HCT116 (cell line): ENCODE measurements around the gene AMZ1. TPM values are rescaled to one million over a fixed set of nuclear protein-coding genes. Genes with fewer than 3 reads are reported as not detected.

Source experiments
- ATAC-seq: fragments of 200-7000 bp; cut with Tn5 transposase; 2 replicates; pipeline ENCODE4 v1.9.1; 2020; ENCODE audit warnings: mild to moderate bottlenecking, moderate library complexity
- BruUV-seq: library from RNA; stranded (reverse); fragments of 400-500 nt; replicated peaks from 2 replicates; lab custom pipeline; 2021; lab: Mats Ljungman, UMichigan
- CTCF ChIA-PET: fragments of 300-600 bp; sonication (Branson Sonifier 250); formaldehyde crosslinking; loops from one replicate; lab custom pipeline; 2021; ENCODE audit warnings: antibody characterized with exemption; lab: Charles Lee
- POLR2A ChIA-PET: fragments of 300-600, 350-600 bp; sonication (Branson Sonifier 250); formaldehyde crosslinking; loops from one replicate; lab custom pipeline; 2021; ENCODE audit warnings: antibody characterized with exemption; lab: Charles Lee
- RAD21 ChIA-PET, 2 experiments: fragments of 300-600 bp; sonication (Branson Sonifier 250); formaldehyde crosslinking; loops; one replicate each; lab custom pipeline; 2023; ENCODE audit warnings: low total read pairs in 2 of 2; ENCODE audit not compliant: uncharacterized antibody in 2 of 2, unreplicated experiment in 2 of 2, low non-redundant PET in 1 of 2; lab: Charles Lee
- DNase-seq: peaks from one replicate; pipeline ENCODE4 v3.0.0-alpha.2; 2010; ENCODE audit warnings: low read depth, low spot score
- H2AFZ ChIP-seq: fragments of 200-600 bp; shearing (Covaris generic), sonication (generic); 2 replicates; pipeline ENCODE4 v1.6.1; 2017; ENCODE audit warnings: low read depth, mixed run types, mixed read lengths, antibody characterized with exemption, low read length; ENCODE audit not compliant: poor library complexity, severe bottlenecking
- H3K27ac ChIP-seq: 2 replicates; pipeline ENCODE4 v1.5.1; 2012; ENCODE audit warnings: low read depth, low read length
- H3K27me3 ChIP-seq: fragments of 200-600 bp; sonication (generic); 2 replicates; pipeline ENCODE4 v1.6.1; 2016; ENCODE audit warnings: mixed run types, low read length, mixed read lengths; ENCODE audit not compliant: insufficient read depth
- H3K36me3 ChIP-seq, 2 experiments: fragments of 200-500 bp in 1 of 2; fragments of 200-600 bp in 1 of 2; sonication (Bioruptor generic) in 1 of 2; sonication (generic) in 1 of 2; 2 replicates each; pipeline versions ENCODE4 v1.5.1 to v1.6.1; 2014 to 2016; ENCODE audit warnings: low read length in 2 of 2, inconsistent platforms in 1 of 2, mixed read lengths in 1 of 2, mixed run types in 1 of 2; ENCODE audit not compliant: insufficient read depth in 2 of 2, control insufficient read depth in 1 of 2
- H3K4me1 ChIP-seq, 2 experiments: fragments of 200-600 bp in 1 of 2; sonication (generic) in 1 of 2; 2 replicates each; pipeline versions ENCODE4 v1.5.1 to v1.6.1; 2012 to 2017; ENCODE audit warnings: low read length in 2 of 2, inconsistent platforms in 1 of 2, mild to moderate bottlenecking in 1 of 2, mixed read lengths in 1 of 2, mixed run types in 1 of 2, moderate library complexity in 1 of 2; ENCODE audit not compliant: insufficient read depth in 2 of 2, control insufficient read depth in 1 of 2
- H3K4me2 ChIP-seq: fragments of 200-600 bp; sonication (generic); 2 replicates; pipeline ENCODE4 v1.6.1; 2017; ENCODE audit warnings: mixed run types, low read length, mixed read lengths
- H3K4me3 ChIP-seq, 2 experiments: fragments of 200-600 bp in 1 of 2; sonication (generic) in 1 of 2; replicated peaks in 1 of 2; 2 replicates each; pipeline ENCODE4 v1.5.1; 2011 to 2016; ENCODE audit warnings: low read length in 2 of 2, control low read depth in 1 of 2, low read depth in 1 of 2, mild to moderate bottlenecking in 1 of 2, mixed read lengths in 1 of 2, mixed run types in 1 of 2
- H3K79me2 ChIP-seq: fragments of 200-600 bp; sonication (generic); 2 replicates; pipeline ENCODE4 v1.6.1; 2017; ENCODE audit warnings: mild to moderate bottlenecking, mixed run types, low read length, moderate library complexity, mixed read lengths; ENCODE audit not compliant: insufficient read depth
- H3K9ac ChIP-seq: fragments of 200-600 bp; sonication (generic); 2 replicates; pipeline ENCODE4 v1.6.1; 2016; ENCODE audit warnings: low read length, mixed read lengths
- H3K9me2 ChIP-seq: fragments of 200-600 bp; sonication (generic), shearing (Covaris generic); 2 replicates; pipeline ENCODE4 v1.6.1; 2017; ENCODE audit warnings: mixed run types, mild to moderate bottlenecking, moderate library complexity; ENCODE audit not compliant: insufficient read depth
- H3K9me3 ChIP-seq, 2 experiments: fragments of 200-500 bp in 1 of 2; fragments of 200-600 bp in 1 of 2; sonication (Bioruptor generic) in 1 of 2; sonication (generic) in 1 of 2; 2 replicates each; pipeline ENCODE4 v1.6.1; 2014 to 2017; ENCODE audit warnings: low read length in 2 of 2, mixed read lengths in 2 of 2, inconsistent platforms in 1 of 2, low read depth in 1 of 2, mild to moderate bottlenecking in 1 of 2, mixed run types in 1 of 2, moderate library complexity in 1 of 2; ENCODE audit not compliant: control insufficient read depth in 1 of 2, insufficient read depth in 1 of 2
- H4K20me1 ChIP-seq: fragments of 200-600 bp; sonication (generic), shearing (Covaris generic); 2 replicates; pipeline ENCODE4 v1.6.1; 2017; ENCODE audit warnings: mixed run types, mild to moderate bottlenecking, moderate library complexity; ENCODE audit not compliant: insufficient read depth
- CBX3 ChIP-seq: IDR thresholded peaks from 2 replicates; pipeline ENCODE4 v1.6.1; 2012; ENCODE audit warnings: low read depth
- CEBPB ChIP-seq: IDR thresholded peaks from 2 replicates; pipeline ENCODE4 v1.6.1; 2012; ENCODE audit warnings: low read depth
- EGR1 ChIP-seq: IDR thresholded peaks from 2 replicates; pipeline ENCODE4 v1.6.1; 2012; ENCODE audit warnings: low read depth
- ELF1 ChIP-seq: IDR thresholded peaks from 2 replicates; pipeline ENCODE4 v1.6.1; 2012; ENCODE audit warnings: low read depth, borderline replicate concordance
- EZH2 ChIP-seq: fragments of 200-600 bp; sonication (generic); IDR thresholded peaks from 2 replicates; pipeline ENCODE4 v1.6.1; 2017; ENCODE audit warnings: antibody characterized with exemption, mixed run types
- EZH2phosphoT487 ChIP-seq: fragments of 200-600 bp; IDR thresholded peaks from 2 replicates; pipeline ENCODE4 v1.6.1; 2018; ENCODE audit warnings: antibody characterized with exemption, borderline replicate concordance
- FOSL1 ChIP-seq: IDR thresholded peaks from 2 replicates; pipeline ENCODE4 v1.6.1; 2012; ENCODE audit warnings: low read depth
- JUND ChIP-seq: IDR thresholded peaks from 2 replicates; pipeline ENCODE4 v1.6.1; 2012
- POLR2A ChIP-seq: IDR thresholded peaks from 2 replicates; pipeline ENCODE4 v1.7.0; 2011; ENCODE audit warnings: borderline replicate concordance; ENCODE audit not compliant: insufficient read depth, insufficient read length; ENCODE audit errors: extremely low read depth
- POLR2AphosphoS5 ChIP-seq: IDR thresholded peaks from 2 replicates; pipeline ENCODE4 v1.6.1; 2011; ENCODE audit warnings: mild to moderate bottlenecking, low read depth, low read length, moderate library complexity
- REST ChIP-seq: IDR thresholded peaks from 2 replicates; pipeline ENCODE4 v1.6.1; 2012; ENCODE audit warnings: low read depth
- SP1 ChIP-seq: IDR thresholded peaks from 2 replicates; pipeline ENCODE4 v1.6.1; 2012; ENCODE audit warnings: low read depth
- SRF ChIP-seq: IDR thresholded peaks from 2 replicates; pipeline ENCODE4 v1.6.1; 2012; ENCODE audit warnings: low read depth
- TCF7L2 ChIP-seq: IDR thresholded peaks from 2 replicates; pipeline ENCODE4 v1.7.0; 2011; ENCODE audit warnings: borderline replicate concordance, inconsistent platforms; ENCODE audit not compliant: insufficient read depth, insufficient read length; ENCODE audit errors: extremely low read depth
- YY1 ChIP-seq: IDR thresholded peaks from 2 replicates; pipeline ENCODE4 v1.6.1; 2011; ENCODE audit warnings: low read length, low read depth, moderate library complexity, mild to moderate bottlenecking; ENCODE audit not compliant: insufficient replicate concordance; ENCODE audit errors: extremely low read depth
- ZNF274 ChIP-seq: fragments of 200-500 bp; sonication (Bioruptor generic); IDR thresholded peaks from 2 replicates; pipeline ENCODE4 v1.6.1; 2014; ENCODE audit warnings: mild to moderate bottlenecking, low read depth, low read length, inconsistent platforms
- intact Hi-C: fragments of 100-400 bp; cut with micrococcal nuclease; formaldehyde crosslinking; loops from 2 replicates; pipeline ENCODE4 v1.10.0; 2022
- total RNA-seq: library from RNA; stranded (reverse); gene quantifications from one replicate; pipeline ENCODE4 v1.2.1, GENCODE V29; 2021; ENCODE audit not compliant: unreplicated experiment

Gene AMZ1
- total RNA-seq, 1 experiment from 2014 or later = not detected

DNA sequence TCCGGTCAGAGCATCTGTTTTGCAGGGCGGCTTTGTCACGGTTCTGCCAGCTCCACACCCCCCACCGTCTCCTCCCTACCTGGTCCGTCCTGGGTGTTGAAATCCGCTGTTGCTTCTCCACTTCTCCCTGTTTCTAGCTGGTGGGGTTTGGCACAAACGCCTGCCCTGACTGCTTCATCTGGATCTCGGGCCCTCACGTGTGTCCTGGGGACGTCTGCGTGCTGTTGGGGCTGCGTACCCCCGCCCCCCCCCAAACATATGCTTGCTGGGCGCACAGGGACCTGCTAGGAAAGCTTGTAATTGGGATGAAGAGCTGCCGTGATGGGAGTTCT, 11.3 kb downstream of the AMZ1 start:
- BruUV-seq = no TSS peak
- TF ChIP-seq FOSL1 = no peak
- TF ChIP-seq EZH2phosphoT487 = no peak
- TF ChIP-seq YY1 = no peak
- no peak for TF ChIP-seq CBX3
- TF ChIP-seq CEBPB = no peak
- no peak for TF ChIP-seq POLR2A
- TF ChIP-seq TCF7L2 = no peak
- TF ChIP-seq ZNF274 = no peak
- no peak for TF ChIP-seq POLR2AphosphoS5
- Histone ChIP-seq H4K20me1 (no peaks in the 10 kb centered on the region), H3K27ac (no peak overlapping the region), H3K36me3 (no peaks in the 10 kb centered on the region), H3K9me2 (no peaks in the 10 kb centered on the region), H3K9me3 (no peaks in the 10 kb centered on the region), H3K4me2 (no peak overlapping the region), H3K79me2 (no peaks in the 10 kb centered on the region), H2AFZ (no peak overlapping the region), H3K27me3 (no peaks in the 10 kb centered on the region), H3K4me3 (no peak overlapping the region), H3K4me1 (peaks cover 3% of the 10 kb centered on the region in 2 experiments), H3K9ac (no peak overlapping the region)
- RAD21 ChIA-PET = no interaction called here
- no peak for ATAC-seq
- POLR2A ChIA-PET = no interaction called here
- CTCF ChIA-PET = no interaction called here
- intact Hi-C loops = no loop called here
- DNase-seq = no peak

DNA sequence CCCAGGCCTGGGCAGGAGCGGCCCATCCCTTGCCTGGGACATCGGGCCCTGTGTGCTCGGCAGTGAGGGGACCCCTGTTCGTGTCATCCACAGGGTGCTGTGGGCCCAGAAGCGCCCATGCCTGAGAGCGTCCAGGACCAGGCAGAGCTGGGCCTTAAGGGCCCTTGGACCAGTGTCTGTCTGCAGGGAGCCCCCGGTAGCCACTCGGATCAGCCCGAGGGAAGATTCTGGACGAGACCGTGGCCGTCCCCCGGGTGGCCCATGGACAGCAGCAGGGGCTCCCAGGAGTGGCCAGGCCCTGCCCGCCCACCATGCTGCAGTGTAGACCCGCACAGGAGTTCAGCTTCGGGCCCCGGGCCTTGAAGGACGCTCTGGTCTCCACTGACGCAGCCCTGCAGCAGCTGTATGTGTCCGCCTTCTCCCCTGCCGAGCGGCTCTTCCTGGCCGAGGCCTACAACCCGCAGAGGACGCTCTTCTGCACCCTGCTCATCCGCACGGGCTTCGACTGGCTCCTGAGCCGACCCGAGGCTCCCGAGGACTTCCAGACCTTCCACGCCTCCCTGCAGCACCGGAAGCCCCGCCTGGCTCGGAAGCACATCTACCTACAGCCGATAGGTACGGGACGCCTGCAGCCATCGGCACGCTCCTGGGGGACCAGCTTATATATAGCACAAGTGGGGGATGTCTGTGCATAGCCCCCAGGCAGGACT, 12.3 kb downstream of the AMZ1 start:
- Histone ChIP-seq H3K27ac (no peak overlapping the region), H3K9me3 (no peaks in the 10 kb centered on the region), H4K20me1 (no peaks in the 10 kb centered on the region), H3K36me3 (no peaks in the 10 kb centered on the region), H3K4me1 (peaks cover 8 to 12% of the 10 kb centered on the region in 2 experiments), H3K79me2 (no peaks in the 10 kb centered on the region), H3K4me3 (no peak overlapping the region), H3K9me2 (no peaks in the 10 kb centered on the region), H3K27me3 (no peaks in the 10 kb centered on the region), H3K4me2 (no peak overlapping the region), H3K9ac (no peak overlapping the region), H2AFZ (no peak overlapping the region)
- intact Hi-C loops = no loop called here
- ATAC-seq (no peak), DNase-seq (no peak)
- no TSS peak for BruUV-seq
- ChIA-PET CTCF (no interaction called here), RAD21 (no interaction called here), POLR2A (no interaction called here)
- no peak for TF ChIP-seq EZH2
- no peak for TF ChIP-seq REST
- no peak for TF ChIP-seq TCF7L2
- TF ChIP-seq EZH2phosphoT487 = no peak
- no peak for TF ChIP-seq JUND
- no peak for TF ChIP-seq SRF
- TF ChIP-seq POLR2AphosphoS5 = no peak
- TF ChIP-seq YY1 = no peak
- TF ChIP-seq ELF1 = no peak
- no peak for TF ChIP-seq FOSL1
- no peak for TF ChIP-seq EGR1
- TF ChIP-seq SP1 = no peak
